Gastroesophageal sphincter (tissue), 3 donors: ENCODE measurements around the gene GADL1.

Experiments used
- POLR2A ChIP-seq, 2 donors: fragments of 450-650 bp; IDR thresholded peaks; one replicate each; pipeline ENCODE4 v1.6.1; 2017; ENCODE audit warnings: antibody characterized with exemption in 2 of 2, mild to moderate bottlenecking in 2 of 2, moderate library complexity in 1 of 2
- POLR2AphosphoS5 ChIP-seq: sonication (generic); formaldehyde crosslinking; IDR thresholded peaks from one replicate; pipeline ENCODE4 v1.6.1; 2017; ENCODE audit warnings: antibody characterized with exemption
- TF ChIP-seq, protein P1 (sequence below), 4 experiments: fragments of 200-600 bp in 2 of 4; fragments of 450-650 bp in 2 of 4; sonication (generic) in 1 of 4; IDR thresholded peaks; one replicate each; pipeline ENCODE4 v1.5.1; 2017 to 2019; ENCODE audit warnings: antibody characterized with exemption in 4 of 4, mild to moderate bottlenecking in 2 of 4, moderate library complexity in 2 of 4

DNA sequence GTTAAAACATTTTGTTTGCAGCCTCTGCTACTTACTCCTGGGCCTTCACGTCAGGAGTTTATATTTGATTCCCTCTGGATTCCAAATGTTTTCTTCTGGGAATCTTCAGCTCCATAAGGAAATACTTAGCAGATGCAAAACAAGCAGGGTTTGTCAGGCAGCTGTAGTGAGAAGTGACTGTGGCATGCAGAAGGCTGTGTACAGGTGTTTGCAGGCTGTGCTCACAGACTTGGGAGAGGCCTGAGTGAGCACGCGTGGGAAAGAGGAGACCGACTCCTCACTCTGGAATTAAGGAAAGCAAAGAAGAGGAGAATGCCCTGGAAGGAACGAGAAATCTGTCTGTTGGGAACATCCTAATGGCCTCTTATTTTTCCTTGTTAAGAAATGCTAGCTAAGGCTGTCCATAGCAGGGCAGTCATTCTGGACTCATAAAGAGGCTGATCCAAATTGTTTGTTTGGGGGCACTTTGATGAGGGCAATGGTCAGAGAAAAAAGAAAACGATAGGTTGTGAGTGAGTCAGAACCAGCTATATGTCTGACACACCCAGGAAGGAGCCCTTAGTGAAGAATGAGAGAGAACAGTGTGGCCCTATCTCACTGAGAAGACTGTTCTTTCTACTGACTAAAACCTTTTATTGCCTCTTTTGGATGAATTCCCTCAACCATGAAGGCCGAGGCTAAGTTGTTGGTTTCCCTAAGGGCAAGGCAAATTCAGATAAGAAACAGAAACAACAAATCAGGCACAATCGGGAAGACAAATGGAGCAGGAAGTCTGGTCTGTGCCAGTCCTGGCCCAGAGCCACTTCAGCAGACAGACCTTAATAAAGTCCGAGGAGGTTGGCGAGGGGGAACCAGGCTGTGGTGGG, 205.5 kb downstream of the GADL1 start:
- TF ChIP-seq, protein P1, sequence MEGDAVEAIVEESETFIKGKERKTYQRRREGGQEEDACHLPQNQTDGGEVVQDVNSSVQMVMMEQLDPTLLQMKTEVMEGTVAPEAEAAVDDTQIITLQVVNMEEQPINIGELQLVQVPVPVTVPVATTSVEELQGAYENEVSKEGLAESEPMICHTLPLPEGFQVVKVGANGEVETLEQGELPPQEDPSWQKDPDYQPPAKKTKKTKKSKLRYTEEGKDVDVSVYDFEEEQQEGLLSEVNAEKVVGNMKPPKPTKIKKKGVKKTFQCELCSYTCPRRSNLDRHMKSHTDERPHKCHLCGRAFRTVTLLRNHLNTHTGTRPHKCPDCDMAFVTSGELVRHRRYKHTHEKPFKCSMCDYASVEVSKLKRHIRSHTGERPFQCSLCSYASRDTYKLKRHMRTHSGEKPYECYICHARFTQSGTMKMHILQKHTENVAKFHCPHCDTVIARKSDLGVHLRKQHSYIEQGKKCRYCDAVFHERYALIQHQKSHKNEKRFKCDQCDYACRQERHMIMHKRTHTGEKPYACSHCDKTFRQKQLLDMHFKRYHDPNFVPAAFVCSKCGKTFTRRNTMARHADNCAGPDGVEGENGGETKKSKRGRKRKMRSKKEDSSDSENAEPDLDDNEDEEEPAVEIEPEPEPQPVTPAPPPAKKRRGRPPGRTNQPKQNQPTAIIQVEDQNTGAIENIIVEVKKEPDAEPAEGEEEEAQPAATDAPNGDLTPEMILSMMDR (IDR thresholded peaks at IDR 0.05) = no peak
- no peak for TF ChIP-seq POLR2A (IDR thresholded peaks at IDR 0.05)
- no peak for TF ChIP-seq POLR2AphosphoS5
